ENCODE measurements around the gene MCAT. TPM values are rescaled to one million over a fixed set of nuclear protein-coding genes. Genes with fewer than 3 reads are reported as not detected.

The MCAT gene
- total RNA-seq, 1 donor from 2014 or later, result 11.8 TPM

DNA sequence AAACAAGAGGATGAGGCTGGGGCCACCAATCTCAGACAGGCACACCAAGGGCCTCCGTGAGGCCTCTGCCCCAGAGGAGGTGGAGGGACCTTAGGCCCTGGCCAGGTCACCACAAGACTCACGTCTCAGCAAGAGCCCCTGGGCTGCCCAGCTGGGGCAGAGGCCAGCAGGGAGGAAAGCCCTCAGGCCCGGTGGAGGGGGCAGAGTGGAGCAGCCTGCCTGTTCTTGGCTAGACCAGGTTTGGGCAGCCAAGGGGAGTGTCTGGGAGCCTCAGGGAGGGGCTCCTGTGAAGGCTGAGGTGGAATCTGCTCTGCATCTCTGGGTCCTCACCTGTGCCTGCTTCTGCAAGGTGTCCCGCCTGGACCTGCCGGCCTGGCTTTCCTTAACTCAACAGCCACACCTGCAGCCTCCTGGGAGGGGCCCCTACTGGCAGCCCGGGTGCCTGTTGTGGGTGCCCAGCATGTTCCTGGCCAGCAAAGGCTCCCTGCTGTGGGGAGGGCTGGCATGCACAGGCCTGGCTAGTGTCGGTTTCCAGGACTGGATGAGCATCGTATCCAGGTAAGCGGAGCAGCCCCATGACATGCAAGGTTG is 31.8 kb upstream of the MCAT start:
- Histone ChIP-seq H3K36me3 (ENCODE audit: control insufficient read depth, insufficient read depth, low read length) (peaks cover 59% of the 10 kb centered on the region), H3K4me3 (ENCODE audit: low read depth, low read length) (no peak overlapping the region), H3K27me3 (ENCODE audit: control insufficient read depth, insufficient read depth, low read length) (no peaks in the 10 kb centered on the region)
- TF ChIP-seq, protein P1, sequence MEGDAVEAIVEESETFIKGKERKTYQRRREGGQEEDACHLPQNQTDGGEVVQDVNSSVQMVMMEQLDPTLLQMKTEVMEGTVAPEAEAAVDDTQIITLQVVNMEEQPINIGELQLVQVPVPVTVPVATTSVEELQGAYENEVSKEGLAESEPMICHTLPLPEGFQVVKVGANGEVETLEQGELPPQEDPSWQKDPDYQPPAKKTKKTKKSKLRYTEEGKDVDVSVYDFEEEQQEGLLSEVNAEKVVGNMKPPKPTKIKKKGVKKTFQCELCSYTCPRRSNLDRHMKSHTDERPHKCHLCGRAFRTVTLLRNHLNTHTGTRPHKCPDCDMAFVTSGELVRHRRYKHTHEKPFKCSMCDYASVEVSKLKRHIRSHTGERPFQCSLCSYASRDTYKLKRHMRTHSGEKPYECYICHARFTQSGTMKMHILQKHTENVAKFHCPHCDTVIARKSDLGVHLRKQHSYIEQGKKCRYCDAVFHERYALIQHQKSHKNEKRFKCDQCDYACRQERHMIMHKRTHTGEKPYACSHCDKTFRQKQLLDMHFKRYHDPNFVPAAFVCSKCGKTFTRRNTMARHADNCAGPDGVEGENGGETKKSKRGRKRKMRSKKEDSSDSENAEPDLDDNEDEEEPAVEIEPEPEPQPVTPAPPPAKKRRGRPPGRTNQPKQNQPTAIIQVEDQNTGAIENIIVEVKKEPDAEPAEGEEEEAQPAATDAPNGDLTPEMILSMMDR (IDR thresholded peaks at IDR 0.05; ENCODE audit: insufficient read depth, low read length, severe bottlenecking), result peak; percentile 26
- no peak for DNase-seq (ENCODE audit: low read depth)
- FAIRE-seq, result no peak

DNA sequence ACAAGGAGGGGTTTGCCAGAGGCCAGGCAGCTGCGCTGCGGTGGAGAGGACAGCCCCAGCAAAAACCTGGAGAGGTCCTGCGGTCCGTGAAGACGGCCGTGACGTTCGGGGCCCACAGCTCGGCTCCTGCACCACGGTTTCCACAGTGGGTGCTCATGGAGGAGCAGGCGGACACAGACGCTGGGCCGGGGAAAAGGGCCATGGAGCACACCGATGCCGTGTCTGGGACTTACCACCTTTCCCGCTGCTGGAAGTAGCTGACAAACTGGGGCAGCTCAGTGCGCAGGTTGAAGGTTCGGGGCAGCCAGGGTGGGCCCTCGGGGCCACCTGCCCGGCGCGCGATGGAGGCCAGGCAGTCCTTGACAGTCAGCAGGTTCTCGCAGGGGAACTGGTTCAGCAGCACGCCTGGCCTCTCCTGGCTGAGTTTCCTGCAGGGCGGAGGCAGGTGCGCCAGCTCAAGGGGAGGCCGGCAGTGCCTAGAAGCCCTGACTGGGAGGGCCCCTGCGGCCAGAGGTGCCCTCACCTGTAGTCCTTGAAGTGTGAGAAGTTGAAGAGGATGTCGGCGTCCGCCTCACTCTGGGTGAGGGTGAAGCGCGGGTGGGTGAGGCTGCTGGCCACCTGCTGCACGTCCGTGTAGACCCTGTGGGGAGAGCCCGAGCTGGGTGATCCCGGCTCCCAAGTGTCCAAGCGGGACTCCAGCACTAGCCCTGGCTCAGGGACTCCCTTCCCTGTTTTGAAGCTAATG is 30.9 kb upstream of the MCAT start:
- DNase-seq (ENCODE audit: low read depth) (no peak), FAIRE-seq (no peak)
- Histone ChIP-seq H3K36me3 (ENCODE audit: control insufficient read depth, insufficient read depth, low read length) (peaks cover 56% of the 10 kb centered on the region), H3K4me3 (ENCODE audit: low read depth, low read length) (no peak overlapping the region), H3K27me3 (ENCODE audit: control insufficient read depth, insufficient read depth, low read length) (no peaks in the 10 kb centered on the region)
- TF ChIP-seq, protein P1 (IDR thresholded peaks at IDR 0.05; ENCODE audit: insufficient read depth, low read length, severe bottlenecking), result no peak

DNA sequence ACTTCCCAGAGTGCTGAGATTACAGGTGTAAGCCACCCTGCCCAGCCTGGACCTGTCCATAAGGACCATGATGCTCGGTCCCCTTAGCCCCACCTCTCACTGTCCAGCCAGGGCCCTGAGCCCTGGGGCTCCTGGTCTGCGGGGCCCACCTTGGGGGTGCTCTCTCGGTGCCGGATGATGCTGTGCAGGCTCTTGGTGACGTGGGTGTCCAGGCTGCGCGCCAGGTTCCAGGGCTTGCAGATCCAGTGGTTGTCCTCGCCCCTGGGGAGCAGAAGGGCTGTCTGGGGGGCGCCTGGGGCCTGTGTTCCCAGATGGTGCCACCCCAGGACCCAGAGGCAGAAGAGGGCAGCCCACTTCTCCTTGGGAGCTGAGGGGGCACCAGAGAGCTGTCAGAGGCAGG is 30.4 kb upstream of the MCAT start:
- Histone ChIP-seq H3K4me3 (ENCODE audit: low read depth, low read length) (no peak overlapping the region), H3K27me3 (ENCODE audit: control insufficient read depth, insufficient read depth, low read length) (no peaks in the 10 kb centered on the region), H3K36me3 (ENCODE audit: control insufficient read depth, insufficient read depth, low read length) (peaks cover 54% of the 10 kb centered on the region)
- FAIRE-seq (no peak), DNase-seq (ENCODE audit: low read depth) (no peak)
- TF ChIP-seq, protein P1 (IDR thresholded peaks at IDR 0.05; ENCODE audit: insufficient read depth, low read length, severe bottlenecking), result no peak

DNA sequence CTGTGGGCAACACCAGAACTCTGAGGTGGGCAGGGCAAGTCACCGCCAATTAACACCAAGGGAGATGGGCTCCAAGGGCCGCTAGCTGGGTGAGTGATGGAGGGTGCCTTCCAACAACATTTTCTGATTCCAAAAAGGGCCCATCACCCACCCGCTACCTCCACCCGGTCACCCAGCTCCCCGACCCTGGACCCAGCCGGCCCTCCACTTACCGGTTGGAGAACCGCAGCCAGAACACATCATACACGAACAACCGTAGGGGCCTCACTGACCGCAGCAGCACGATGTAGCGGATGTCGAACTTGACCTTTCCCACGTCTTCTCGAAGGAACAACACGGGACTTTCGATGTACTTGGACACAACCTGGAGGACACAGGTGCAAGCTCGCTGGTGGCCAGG is 29.0 kb upstream of the MCAT start:
- H3K4me3 ChIP-seq (ENCODE audit: low read depth, low read length), result no peak overlapping the region
- TF ChIP-seq, protein P1 (IDR thresholded peaks at IDR 0.05; ENCODE audit: insufficient read depth, low read length, severe bottlenecking), result no peak
- DNase-seq (ENCODE audit: low read depth), result no peak
- H3K27me3 ChIP-seq (ENCODE audit: control insufficient read depth, insufficient read depth, low read length), result no peaks in the 10 kb centered on the region
- no peak for FAIRE-seq
- H3K36me3 ChIP-seq (ENCODE audit: control insufficient read depth, insufficient read depth, low read length), result peaks cover 55% of the 10 kb centered on the region

DNA sequence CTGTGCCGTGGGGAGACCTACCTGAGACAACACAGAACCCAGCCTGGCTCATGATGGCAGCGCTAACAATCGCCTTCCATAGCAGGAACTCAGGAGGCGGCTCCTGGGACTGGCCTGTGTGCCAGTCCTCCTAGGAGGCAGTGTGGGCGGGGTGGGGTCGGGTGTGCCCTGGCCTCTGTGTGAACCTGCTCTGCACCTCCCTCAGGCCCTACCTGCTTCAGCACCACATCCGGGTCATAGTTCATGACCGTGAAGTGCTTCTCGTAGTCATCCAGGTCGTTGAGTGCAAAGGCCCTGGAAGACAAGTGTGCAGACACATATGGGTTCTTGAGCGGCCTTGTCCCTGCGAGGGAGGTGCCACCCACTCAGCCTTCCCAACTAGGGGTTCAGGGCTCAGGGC is 28.4 kb upstream of the MCAT start:
- TF ChIP-seq, protein P1 (IDR thresholded peaks at IDR 0.05; ENCODE audit: insufficient read depth, low read length, severe bottlenecking), result no peak
- FAIRE-seq, result no peak
- peaks cover 53% of the 10 kb centered on the region for H3K36me3 ChIP-seq (ENCODE audit: control insufficient read depth, insufficient read depth, low read length)

More for the DNA sequence above, 28.4 kb upstream of the MCAT start:
- Histone ChIP-seq H3K27me3 (ENCODE audit: control insufficient read depth, insufficient read depth, low read length) (no peaks in the 10 kb centered on the region), H3K4me3 (ENCODE audit: low read depth, low read length) (no peak overlapping the region)
- DNase-seq (ENCODE audit: low read depth), result no peak
